Fibroblast of mammary gland (primary cell): ENCODE results near the gene TTC19.

Source experiments
- DNase-seq: peaks from one replicate; pipeline ENCODE4 v3.0.0-alpha.2; 2010; ENCODE audit warnings: low read depth
- H3K4me3 ChIP-seq: 2 replicates; pipeline ENCODE4 v1.5.1; 2011; ENCODE audit warnings: low read depth, mild to moderate bottlenecking, low read length, moderate library complexity; ENCODE audit not compliant: control insufficient read depth
- CTCF ChIP-seq: conservative IDR thresholded peaks from 2 replicates; pipeline ENCODE4 v1.5.1; 2011; ENCODE audit warnings: low read depth, low read length, inconsistent platforms; ENCODE audit not compliant: control insufficient read depth, insufficient read depth

Gene TTC19

GRCh38 chr17:16003841-16004240 is 4.2 kb downstream of the TTC19 start:
- DNase-seq, result no peak
- TF ChIP-seq CTCF, result no peak
- no peak overlapping the region for H3K4me3 ChIP-seq

GRCh38 chr17:16005636-16006035 is 6.0 kb downstream of the TTC19 start:
- H3K4me3 ChIP-seq, result no peak overlapping the region
- DNase-seq, result no peak
- no peak for TF ChIP-seq CTCF

- no peak for TF ChIP-seq CTCF
- no peak for DNase-seq
These were observed 7.8 kb downstream of the TTC19 start for GRCh38 chr17:16007439-16007838.

GRCh38 chr17:16013943-16014407 is 14.4 kb downstream of the TTC19 start:
- peak; percentile 86 for TF ChIP-seq CTCF
- DNase-seq, result peak; percentile 88
- no peak overlapping the region for H3K4me3 ChIP-seq

More at GRCh38 chr17:16007439-16007838, 7.8 kb downstream of the TTC19 start:
- no peak overlapping the region for H3K4me3 ChIP-seq

- no peak for DNase-seq
- H3K4me3 ChIP-seq, result no peak overlapping the region
- TF ChIP-seq CTCF, result no peak
These were observed 19.7 kb downstream of the TTC19 start for GRCh38 chr17:16019347-16019746.

- TF ChIP-seq CTCF, result no peak
- DNase-seq, result no peak
These were observed 24.3 kb downstream of the TTC19 start for GRCh38 chr17:16023881-16024280.

GRCh38 chr17:16025202-16025601 is 25.6 kb downstream of the TTC19 start:
- H3K4me3 ChIP-seq, result no peak overlapping the region
- TF ChIP-seq CTCF, result no peak
- DNase-seq, result no peak

More at GRCh38 chr17:16023881-16024280, 24.3 kb downstream of the TTC19 start:
- H3K4me3 ChIP-seq, result no peak overlapping the region
